ENCODE results near the gene ZGRF1.
"Not testable (repeated sequence)": the region's sequence is repeated elsewhere in the genome, so short reads cannot be mapped to it uniquely, and the experiment has no call there.

ZGRF1 gene, protein sequence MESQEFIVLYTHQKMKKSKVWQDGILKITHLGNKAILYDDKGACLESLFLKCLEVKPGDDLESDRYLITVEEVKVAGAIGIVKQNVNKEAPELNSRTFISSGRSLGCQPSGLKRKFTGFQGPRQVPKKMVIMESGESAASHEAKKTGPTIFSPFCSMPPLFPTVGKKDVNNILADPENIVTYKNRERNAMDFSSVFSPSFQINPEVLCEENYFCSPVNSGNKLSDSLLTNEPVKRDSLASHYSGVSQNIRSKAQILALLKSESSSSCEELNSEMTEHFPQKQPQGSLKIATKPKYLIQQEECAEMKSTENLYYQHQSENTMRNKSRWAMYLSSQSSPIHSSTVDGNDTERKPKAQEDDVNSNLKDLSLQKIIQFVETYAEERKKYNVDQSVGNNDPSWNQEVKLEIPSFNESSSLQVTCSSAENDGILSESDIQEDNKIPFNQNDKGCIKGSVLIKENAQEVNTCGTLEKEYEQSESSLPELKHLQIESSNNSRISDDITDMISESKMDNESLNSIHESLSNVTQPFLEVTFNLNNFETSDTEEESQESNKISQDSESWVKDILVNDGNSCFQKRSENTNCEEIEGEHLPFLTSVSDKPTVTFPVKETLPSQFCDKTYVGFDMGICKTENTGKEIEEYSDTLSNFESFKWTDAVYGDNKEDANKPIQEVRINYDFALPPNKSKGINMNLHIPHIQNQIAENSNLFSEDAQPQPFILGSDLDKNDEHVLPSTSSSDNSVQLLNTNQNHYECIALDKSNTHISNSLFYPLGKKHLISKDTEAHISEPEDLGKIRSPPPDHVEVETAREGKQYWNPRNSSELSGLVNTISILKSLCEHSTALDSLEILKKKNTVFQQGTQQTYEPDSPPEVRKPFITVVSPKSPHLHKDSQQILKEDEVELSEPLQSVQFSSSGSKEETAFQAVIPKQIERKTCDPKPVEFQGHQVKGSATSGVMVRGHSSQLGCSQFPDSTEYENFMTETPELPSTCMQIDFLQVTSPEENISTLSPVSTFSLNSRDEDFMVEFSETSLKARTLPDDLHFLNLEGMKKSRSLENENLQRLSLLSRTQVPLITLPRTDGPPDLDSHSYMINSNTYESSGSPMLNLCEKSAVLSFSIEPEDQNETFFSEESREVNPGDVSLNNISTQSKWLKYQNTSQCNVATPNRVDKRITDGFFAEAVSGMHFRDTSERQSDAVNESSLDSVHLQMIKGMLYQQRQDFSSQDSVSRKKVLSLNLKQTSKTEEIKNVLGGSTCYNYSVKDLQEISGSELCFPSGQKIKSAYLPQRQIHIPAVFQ (N-terminal part only)

GRCh38 chr4:112636688-112637551 is at the start of gene ZGRF1, which contains the start of gene LARP7:
Gene ZGRF1 (minus strand): TSS chr4:112636909. CDS start chr4:112633176, 3,733 bp downstream.
Gene LARP7 (plus strand): TSS chr4:112637143. CDS start chr4:112644670, 7,527 bp downstream.
- DNase-seq (ENCODE audit: low read depth), result peak; percentile 96

DNA sequence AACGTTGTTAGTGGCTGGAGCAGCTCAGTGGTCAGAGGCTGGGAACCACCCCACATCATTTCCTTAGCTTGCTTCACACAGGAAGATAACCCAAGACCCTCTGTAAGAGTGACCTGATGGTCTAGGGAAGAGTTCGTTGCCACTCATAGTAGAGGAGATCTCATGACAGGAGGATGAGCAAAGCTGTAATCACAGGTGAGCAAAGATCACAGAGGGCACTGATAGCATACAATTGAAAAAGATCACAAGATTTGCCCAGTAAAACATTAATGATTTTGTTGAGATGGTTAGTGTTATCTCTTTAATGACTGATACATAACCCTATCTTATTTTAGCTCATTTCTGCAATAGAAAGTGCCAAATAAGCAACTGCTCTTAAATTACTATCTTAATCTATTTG is 44.3 kb upstream of the ZGRF1 start:
- no peak for DNase-seq (ENCODE audit: low read depth)

- DNase-seq (ENCODE audit: low read depth), result no peak
Measured at GRCh38 chr4:112677519-112678091, 40.9 kb upstream of the ZGRF1 start.

DNA sequence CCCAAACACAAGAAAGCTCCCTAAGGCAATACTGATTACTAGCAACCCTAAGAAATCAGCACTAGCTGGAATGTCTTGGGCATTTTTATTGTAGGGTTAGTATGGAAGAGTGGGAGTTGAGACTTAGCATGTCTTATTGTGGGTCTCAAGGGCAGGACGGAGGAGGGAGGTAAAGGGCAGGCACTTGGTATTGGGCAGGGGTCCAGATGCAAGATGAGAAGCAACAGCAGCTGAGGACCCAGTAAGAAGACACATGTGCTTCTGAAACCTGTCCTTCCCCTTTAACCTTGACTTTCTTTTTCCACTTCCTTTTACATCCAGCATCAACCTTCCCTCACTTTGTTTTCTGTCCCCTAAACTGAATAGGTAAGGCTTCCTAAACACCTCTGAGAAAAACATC is 37.7 kb upstream of the ZGRF1 start:
- DNase-seq (ENCODE audit: low read depth), result no peak

DNA sequence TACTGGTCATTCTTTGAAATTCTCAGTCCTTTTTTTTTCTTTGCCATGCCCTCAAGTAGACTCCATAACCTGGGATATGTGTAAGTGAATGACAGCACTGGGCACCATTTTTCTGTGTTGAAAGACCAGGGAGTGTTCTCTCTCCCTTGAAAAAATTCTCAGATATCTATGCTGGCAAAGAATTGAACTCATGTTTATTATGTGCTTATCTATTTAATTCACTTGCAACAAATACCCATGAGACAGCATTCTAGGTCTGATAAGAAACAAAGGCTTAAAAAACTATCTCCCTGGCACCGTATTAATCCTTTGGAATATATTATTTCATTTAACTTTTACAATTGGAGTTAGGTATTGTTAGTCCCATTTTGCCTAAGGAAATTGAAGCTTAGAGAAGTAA is 37.0 kb upstream of the ZGRF1 start:
- DNase-seq (ENCODE audit: low read depth), result no peak

DNA sequence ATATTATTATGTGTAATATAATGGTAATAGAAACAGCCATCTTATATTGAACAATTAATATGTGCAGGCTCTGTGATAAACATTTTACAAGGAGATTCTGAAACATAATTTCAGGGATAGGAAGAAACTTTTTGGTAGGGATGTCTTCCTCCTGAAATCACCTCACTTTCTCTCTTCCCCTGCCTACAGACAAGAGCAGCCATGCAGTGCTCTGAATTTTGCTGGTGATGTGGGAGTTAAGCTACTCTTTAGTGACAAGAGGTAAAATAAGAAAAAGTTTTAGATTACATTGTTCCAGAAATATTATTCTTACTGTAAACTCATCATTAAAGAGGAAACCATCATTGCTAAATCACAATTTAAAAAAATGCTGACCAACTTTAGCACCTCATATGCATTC is 36.4 kb upstream of the ZGRF1 start:
- DNase-seq (ENCODE audit: low read depth), result no peak

DNA sequence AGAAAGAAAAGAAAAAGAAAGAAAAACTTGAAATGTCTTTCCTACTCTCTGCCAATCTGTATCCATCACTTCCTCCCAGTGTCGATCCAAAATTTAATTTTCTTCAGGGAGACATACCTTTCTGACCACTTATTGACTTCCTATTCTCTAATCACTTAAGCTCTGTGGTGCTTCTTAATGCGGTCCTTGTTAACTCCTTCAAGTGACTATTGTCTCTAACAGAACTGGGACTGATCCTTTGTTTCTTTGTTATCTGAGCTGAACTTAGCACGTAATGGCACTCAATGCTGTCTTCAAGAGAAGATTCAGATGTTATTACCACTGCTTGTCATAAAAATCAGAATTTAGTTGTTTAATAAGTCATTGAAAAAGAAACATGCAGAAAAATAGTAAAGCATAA is 31.4 kb upstream of the ZGRF1 start:
- DNase-seq (ENCODE audit: low read depth), result no peak

GRCh38 chr4:112664611-112665010 is 27.9 kb upstream of the ZGRF1 start:
- no peak for DNase-seq (ENCODE audit: low read depth)

DNA sequence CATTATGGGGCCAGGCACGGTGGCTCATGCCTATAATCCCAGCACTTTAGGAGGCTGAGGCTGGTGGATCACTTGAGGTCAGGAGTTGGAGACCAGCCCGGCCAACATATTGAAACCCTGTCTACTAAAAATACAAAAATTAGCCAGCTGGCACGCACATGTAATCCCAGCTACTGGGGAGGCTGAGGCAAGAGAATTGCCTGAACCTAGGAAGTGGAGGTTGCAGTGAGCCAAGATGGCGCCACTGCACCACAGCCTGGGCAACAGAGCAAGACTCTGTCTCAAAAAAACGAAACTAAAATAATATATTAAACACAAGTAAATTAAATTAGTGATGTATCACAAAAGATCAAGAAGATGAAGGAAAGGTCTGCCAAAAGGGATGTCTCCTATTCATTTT is 19.4 kb upstream of the ZGRF1 start:
- DNase-seq (ENCODE audit: low read depth), result not testable (repeated sequence)

GRCh38 chr4:112655270-112655669 is 18.6 kb upstream of the ZGRF1 start:
- no peak for DNase-seq (ENCODE audit: low read depth)

GRCh38 chr4:112652216-112652615 is 15.5 kb upstream of the ZGRF1 start:
- no peak for DNase-seq (ENCODE audit: low read depth)

DNA sequence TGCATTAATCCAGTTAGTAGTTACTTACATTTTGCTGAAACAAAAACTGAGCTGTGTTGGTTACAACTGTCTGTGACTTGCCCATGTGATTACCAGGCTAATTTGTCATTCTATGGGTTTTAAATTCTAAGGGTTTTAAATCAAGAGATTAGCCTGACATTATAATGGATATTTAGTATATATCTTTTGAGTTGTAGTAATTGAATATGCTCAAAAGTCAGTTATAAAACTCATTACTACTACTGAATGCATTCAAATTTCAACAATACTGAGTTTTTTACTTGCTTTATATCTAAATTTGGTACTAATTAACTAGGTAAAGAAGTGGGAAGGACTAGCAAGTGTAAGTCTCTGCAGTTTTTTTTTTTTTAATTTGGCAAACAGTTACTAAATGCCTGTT is 14.9 kb upstream of the ZGRF1 start:
- no peak for DNase-seq (ENCODE audit: low read depth)

DNA sequence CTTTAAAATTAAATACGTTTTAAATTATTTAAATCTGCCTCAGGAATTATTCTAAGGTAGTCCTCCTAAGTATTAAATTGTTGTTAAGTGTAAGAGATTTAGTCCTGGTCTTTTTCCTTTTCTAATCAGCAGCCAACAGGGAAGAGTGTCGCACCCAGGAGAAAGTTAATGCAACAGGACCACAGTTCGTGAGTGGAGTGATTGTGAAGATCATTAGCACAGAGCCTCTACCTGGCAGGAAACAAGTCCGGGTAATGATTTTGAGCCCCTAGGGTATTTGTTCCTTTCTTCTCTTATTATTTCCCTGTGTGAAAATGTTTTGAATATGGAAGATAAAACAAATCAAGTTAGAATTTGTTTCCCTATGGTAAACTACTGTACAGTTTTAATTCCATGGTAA is 13.6 kb upstream of the ZGRF1 start:
- no peak for DNase-seq (ENCODE audit: low read depth)

GRCh38 chr4:112649055-112649408 is 12.3 kb upstream of the ZGRF1 start:
- DNase-seq (ENCODE audit: low read depth), result no peak

DNA sequence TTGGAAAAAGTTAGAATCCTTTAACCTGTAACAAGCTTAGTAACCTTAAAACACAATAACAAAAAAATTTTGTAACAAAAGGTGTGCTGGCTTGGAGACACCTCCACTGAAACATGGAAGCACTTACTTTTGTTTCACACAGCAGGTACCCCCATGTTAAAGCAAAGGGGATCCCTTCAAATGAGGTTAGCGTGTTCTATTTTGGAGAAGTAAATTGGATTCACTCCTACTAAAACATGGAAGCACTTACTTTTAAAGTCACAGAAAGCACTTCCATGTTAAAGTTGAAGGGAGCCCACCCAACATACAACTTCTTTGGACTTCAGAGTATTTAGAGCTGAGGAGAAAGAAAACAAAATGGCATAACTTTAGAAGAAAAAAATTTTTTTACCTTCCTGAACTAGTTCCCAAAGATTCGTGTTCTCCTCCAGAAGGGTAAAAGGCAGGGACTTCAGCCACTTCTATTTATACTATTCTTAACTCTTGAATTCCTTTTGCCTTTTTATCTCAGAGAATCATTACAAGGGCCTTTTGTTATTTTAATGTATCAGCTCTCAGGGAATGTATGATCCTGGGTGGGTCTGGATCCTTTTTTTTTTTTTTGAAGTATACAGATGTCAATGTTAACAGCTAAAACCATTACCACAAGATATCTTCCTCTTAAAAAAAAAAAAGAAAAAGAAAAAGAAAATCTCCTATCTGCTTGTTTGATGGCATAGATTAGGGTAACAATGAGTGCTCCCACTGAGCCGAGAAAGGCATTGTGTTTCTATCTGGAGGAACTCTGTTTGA is 11.8 kb upstream of the ZGRF1 start:
- no peak for DNase-seq (ENCODE audit: low read depth)

GRCh38 chr4:112647785-112648184 is 11.1 kb upstream of the ZGRF1 start:
- DNase-seq (ENCODE audit: low read depth), result no peak

GRCh38 chr4:112646632-112647537 is 10.2 kb upstream of the ZGRF1 start:
- DNase-seq (ENCODE audit: low read depth), result no peak

- DNase-seq (ENCODE audit: low read depth), result no peak
Measured at GRCh38 chr4:112645541-112646329, 9.0 kb upstream of the ZGRF1 start.
